SW 1271 (cell line): ENCODE data around the gene NUP98.
"Not testable (repeated sequence)": the region's sequence is repeated elsewhere in the genome, so short reads cannot be mapped to it uniquely, and the experiment has no call there.

ENCODE experiments used
- DNase-seq, 2 experiments: peaks; one replicate each; lab custom pipeline; 2025; lab: John Stamatoyannopoulos, UW

Gene NUP98

GRCh38 chr11:3799143-3799542 lies 1.8 kb upstream of the NUP98 start:
- no peak for DNase-seq

DNA sequence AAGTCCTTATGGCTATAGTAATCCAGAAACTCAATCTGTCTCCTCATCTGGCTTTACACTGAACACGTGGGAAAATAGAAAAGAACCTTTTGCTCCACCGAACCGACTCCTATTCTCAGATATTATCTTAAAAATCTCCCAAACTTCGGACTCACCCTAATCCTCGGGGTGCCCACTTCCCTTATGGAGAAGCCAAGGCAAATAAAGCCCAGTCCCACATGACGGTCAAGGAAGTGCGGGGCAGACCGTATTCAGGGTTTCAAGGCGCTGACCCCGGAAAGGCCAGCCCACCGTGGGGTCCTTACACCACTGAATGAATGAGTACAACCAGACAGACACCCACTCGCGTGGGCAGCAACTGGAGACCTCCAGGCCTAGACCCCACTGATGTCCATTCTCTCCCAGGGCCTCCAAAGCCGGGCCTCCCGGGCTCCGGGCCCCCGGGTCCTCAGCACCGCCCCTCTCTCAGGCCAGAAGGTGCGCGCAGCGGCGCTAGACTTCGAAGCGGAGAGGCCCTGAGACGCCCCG lies 489 bp downstream of the NUP98 start:
- DNase-seq: peak in 1 of 2 experiments; percentile 63

GRCh38 chr11:3796346-3796745 lies 1.0 kb downstream of the NUP98 start:
- DNase-seq: no peak

- DNase-seq: no peak
Measured at GRCh38 chr11:3796002-3796311, 1.4 kb downstream of the NUP98 start.

DNA sequence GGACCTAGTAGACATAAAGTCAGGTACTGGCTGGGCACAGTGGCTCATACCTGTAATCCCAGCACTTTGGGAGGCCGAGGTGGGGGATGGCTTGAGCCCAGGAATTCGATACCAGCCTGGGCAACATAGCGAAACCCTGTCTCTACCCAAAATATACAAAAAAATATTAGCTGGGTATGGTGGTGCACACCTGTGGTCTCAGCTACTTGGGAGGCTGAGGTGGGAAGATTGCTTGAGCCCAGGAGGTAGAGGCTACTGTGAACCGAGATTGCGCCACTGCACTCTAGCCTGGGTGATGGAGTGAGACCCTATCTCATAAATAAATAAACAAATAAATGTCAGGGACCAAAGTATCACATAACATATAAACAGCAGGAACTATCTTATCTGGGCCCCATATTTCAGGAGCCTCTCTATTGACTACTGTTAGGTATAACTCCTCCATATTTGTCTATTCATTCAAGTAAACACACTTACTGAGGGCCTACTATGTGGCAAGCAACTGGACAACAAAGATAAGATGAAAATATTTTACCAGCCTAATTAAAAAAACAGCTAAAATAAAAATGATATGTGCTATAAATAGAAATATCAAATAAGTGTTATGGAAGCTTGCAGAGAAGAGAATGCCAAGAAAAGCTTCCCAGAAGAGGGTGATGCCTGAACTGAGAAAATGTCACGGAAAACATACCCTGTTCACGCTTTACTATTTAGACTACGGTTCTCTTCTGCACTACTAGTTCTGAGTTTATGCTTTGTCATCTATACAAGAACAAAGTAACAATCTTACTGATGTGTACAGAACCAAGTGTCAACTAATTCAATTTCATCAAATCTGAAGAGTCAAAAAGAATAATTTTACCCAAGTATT lies 2.0 kb downstream of the NUP98 start:
- no peak for DNase-seq

- DNase-seq: not testable (repeated sequence)
Measured at GRCh38 chr11:3794387-3794786, 3.0 kb downstream of the NUP98 start.

GRCh38 chr11:3786781-3787428 lies 10.4 kb downstream of the NUP98 start:
- no peak for DNase-seq

DNA sequence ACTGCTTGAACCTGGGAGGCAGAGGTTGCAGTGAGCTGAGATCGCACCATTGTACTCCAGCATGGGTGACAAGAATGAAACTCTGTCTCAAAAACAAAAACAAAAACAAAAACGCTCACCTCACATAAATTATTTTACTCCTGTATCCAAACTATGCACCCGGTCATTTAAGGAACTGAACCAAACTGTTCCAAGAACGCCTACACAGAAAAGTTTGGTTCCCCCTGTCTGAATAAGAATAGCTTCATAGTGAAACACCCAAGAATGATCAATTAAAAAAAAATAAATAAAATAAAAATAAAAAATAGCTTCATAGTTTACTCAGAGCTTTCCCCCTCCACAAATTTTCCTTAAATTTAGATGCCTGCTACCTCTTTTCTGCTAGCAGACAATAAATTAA lies 13.7 kb downstream of the NUP98 start:
- no peak for DNase-seq

- DNase-seq: no peak
Measured at GRCh38 chr11:3782963-3783362, 14.4 kb downstream of the NUP98 start.

GRCh38 chr11:3781423-3781822 lies 15.9 kb downstream of the NUP98 start:
- no peak for DNase-seq

DNA sequence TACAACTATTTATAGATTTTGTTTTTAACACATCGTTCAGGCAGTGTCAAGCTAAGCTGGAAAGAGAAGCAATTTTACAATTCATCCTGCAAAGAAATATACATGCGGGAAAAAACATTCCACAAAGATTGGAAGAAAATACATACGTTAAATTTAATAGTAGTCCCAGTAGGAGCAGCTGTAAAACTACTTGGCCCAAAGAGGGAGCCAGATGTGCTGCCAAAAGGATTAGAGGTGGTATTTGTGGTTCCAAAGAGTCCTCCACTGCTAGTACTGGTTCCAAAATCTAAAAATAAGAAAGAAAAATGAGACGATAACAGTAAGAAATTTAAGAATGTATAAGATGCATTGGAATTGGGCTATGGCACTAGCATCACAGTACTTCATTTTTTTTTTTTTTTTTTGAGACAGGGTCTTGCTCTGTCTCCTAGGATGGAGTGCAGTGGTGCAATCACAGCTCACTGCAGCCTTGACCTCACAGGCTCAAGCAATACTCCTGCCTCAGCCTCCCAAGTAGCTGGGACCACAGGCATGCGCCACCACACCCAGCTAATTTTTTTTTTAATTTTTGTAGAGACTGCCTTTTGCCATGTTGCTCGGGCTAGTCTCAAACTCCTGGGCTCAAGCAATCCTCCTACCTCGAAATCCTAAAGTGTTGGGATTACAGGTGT lies 21.5 kb downstream of the NUP98 start:
- DNase-seq: no peak

DNA sequence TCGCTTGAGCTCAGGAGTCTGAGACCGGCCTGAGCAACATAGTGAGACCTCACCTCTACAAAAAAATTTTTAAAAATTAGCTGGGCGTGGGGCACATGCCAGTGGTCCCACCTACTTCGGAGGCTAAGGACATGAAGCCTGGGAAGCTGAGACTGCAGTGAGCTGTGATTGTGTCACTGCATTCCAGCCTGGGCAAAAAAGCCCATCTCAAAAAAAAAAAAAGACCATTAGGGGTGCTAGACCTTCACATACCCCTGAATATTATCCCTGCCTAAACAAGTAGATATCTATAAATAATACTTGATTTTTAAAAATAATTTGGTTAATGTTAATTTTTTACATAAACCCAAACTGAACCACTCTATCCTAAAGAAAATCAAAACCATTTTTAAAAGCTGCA lies 24.2 kb downstream of the NUP98 start:
- no peak for DNase-seq

GRCh38 chr11:3767536-3767935 lies 29.8 kb downstream of the NUP98 start:
- DNase-seq: no peak

DNA sequence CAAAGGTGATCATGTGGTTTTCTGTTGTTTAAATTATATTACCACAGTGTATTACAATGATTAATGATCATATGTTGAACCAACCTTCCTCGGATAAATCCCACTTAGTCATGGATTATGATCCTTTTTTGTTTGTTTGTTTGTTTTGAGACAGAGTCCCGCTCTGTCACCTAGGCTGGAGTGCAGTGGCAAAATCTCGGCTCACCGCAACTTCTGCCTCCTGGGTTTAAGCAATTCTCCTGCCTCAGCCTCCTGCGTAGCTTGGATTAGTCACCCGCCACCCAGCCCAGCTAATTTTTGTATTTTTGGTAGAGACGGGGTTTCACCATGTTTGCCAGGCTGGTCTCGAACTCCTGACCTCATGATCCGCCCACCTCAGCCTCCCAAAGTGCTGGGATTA lies 30.5 kb downstream of the NUP98 start:
- DNase-seq: not testable (repeated sequence)

DNA sequence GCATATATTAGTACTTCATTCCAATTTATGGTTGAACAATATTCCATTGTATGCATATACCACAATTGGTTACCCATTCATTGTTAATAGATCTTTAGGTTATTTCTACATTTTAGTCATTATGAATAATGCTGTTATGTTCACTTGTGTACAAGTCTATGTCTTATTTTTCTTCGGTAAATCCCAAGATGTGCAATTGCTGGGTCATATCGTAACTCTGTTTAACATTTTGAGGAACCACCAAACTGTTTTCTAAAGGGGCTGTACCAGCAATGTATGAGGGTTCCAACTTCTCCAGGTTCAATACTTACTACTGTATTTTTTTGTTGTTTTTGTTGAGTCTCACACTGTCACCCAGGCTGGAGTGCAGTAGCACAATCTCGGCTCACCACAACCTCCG lies 33.1 kb downstream of the NUP98 start:
- no peak for DNase-seq

DNA sequence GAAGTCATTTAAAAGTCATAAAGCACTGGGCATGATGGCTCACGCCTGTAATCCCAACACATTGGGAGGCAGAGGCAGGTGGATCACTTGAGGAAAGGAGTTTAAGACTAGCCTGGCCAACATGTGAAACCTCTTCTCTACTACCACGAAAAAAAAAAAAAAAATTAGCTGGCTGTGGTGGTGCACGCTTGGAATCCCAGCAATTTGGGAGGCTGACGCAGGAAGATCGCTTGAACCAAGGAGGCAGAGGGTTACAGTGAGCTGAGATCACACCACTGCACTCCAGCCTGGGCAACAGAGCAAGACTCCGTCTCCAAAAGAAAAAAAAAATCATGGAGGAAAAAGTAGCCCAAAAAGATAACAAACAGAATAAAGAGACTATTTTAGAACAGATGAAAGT lies 42.2 kb downstream of the NUP98 start:
- no peak for DNase-seq

DNA sequence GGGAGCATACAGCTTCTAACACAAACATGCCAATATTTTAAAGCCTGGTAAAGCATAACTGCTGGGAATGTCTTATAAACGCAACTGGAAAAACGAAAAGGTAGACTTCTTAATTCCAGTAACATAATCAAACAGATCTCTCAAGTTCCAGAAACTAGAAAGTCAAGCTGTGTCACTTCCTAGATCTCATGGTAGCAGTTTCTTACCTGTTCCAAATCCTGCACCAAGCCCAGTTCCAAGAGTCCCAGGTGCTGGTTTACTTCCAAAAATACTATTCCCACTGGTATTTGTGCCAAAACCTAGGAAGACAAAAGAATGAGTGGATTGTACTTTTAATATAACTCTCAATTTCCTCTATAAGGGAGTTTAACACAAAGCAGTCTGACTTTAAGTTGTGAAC lies 44.2 kb downstream of the NUP98 start:
- no peak for DNase-seq

GRCh38 chr11:3747704-3748103 lies 49.6 kb downstream of the NUP98 start:
- DNase-seq: no peak

GRCh38 chr11:3745161-3745560 lies 52.2 kb downstream of the NUP98 start:
- DNase-seq: no peak

DNA sequence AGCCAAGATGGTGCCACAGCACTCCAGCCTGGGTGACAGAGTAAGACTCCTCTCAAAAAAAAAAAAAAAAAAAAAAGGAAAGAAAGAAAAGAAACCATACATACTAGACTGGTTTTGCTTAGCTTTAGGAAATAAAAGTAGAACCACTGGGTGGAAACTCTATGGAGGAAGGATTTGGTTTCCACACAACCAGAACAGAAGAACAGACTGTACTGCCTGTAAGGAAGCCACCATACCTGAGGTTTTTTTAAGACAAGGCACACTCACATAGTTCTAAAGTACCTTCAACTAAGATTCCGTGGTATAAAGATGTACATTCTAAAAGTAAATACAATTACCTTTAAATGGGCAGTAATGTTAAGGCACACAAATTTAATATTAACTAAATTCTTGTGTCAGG lies 58.6 kb downstream of the NUP98 start:
- no peak for DNase-seq

DNA sequence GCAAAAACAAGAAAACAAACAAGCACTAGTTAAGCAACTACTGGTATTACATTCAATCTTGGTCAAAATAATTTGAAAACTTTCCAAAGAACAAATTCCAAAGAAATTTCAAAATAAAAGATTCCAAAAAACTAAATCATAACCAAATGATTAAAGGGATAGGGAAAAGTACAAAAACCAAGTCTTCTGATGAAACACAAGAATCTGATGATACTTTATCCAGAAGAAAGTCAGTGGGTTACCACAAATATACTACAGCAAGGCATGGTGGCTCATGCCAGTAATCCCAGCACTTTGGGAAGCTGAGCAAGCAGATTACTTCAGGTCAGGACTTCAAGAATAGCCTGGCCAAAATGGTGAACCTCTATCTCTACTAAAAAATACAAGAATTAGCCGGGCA lies 59.1 kb downstream of the NUP98 start:
- DNase-seq: no peak

DNA sequence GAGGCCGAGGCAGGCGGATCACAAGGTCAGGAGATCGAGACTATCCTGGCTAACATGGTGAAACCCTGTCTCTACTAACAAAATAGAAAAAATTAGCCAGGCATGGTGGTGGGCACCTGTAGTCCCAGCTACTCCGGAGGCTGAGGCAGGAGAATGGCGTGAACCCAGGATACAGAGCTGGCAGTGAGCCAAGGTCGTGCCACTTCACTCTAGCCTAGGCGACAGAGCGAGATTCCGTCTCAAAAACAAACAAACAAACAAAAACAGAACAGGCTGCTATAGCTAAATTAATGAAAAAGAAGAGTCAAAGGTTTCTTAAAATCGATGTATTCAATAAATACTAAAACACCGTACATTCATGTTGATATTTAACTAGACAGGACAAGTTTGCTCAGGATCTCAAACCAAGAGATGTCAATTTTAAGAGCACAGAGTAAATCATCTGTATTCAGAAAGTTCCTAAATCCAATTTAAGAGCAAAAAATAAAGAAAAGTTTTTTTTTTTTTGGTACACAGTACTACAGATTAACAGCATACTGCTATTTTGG lies 59.9 kb downstream of the NUP98 start:
- no peak for DNase-seq

- DNase-seq: no peak
Measured at GRCh38 chr11:3736816-3737215, 60.5 kb downstream of the NUP98 start.
